HG03342 (cell line): Measurements from ENCODE around the gene GPX4.

ENCODE experiments used
- ATAC-seq: cut with Tn5 transposase; IDR thresholded peaks from one replicate; pipeline ENCODE4 v1.9.1; 2021; ENCODE audit warnings: mild to moderate bottlenecking, moderate library complexity; ENCODE audit not compliant: unreplicated experiment

GPX4 gene

DNA sequence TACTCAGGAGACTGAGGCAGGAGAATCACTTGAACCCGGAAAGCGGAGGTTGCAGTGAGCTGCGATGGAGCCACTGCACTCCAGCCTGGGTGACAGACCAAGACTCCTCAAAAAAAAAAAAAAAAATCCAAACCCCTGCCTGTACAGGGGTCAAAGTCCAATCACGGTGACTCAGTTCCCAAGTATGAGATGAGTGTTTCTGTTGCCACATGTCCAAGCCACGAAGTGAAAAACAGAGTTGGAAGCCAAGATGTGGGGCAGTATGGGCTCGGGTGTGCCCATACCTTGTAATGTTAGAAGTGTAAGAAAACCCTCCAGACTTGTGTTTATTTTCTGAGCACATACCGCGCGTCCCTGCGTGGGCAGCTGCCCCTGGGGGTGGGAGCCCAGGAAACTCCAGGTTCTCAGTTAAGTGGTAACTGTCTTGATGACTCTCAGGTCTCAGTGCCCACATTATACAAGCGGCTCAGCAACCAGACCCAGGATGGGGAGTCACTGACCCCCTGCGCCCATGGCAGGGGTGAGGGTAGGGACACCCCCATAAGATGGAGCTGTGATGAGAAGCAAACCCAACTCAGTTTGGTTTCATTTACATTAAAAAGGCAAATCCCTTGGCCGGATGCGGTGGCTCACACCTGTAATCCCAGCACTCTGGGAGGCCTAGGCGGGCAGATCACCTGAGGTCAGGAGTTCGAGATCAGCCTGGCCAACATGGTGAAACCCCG, 1.2 kb upstream of the GPX4 start:
- ATAC-seq, result no peak

DNA sequence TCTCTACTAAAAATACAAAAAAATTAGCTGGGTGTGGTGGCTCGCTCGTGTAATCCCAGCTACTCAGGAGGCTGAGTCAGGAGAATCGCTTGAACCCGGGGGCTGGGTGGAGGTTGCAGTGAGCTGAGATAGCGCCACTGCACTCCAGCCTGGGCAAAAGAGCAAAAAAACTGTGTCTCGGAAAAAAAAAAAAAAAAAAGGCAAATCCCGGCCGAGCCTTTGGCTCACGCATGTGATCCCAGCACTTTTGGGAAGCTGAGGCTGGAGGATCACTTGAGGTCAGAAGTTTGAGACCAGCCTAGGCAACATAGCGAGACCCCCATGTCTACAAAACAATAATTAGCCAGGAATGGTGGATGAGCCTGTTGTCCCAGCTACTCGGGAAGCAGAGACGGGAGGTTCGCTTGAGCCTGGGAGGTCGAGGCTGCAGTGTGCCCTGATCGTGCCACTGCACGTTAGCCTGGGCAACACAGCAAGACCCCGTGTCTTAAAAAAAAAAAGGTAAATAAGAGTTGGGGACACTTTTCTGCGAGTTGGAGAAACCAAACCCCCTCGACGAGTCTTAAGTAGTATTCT, 574 bp upstream of the GPX4 start:
- no peak for ATAC-seq

DNA sequence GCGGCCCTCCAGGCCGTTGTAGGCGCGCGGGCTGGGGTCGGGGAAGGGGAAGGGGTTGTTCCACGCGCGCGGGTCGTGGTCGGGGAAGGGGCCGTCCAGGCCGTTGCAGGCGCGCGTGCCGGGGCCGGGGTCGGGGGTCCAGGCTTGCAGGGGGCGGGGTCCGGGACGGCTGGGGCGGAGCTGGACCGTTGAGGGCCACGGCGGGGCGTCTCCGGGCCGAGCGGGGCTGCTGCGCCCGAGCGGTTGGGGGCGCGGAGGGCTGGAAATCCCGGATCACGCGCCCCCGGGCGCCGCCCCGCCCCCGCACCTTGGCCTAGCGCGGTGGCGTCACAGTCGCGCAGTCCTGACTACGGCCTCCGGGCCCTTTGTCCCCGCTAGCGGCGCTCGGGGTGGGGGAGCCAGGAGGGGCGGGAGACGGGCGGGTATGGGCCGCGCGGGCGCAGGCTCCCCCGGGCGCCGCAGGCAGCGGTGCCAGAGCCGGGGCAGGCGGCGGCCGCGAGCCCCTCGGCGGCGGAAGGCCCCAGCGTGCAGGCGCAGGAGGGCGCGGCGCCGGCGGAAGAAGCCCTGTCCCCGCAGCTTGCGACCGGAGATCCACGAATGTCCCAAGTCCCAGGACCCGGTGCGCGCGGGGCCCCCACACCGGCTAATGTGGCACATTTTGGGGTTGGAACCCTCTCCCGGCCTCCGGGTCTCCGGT, 665 bp downstream of the GPX4 start:
- peak; percentile 29 for ATAC-seq

DNA sequence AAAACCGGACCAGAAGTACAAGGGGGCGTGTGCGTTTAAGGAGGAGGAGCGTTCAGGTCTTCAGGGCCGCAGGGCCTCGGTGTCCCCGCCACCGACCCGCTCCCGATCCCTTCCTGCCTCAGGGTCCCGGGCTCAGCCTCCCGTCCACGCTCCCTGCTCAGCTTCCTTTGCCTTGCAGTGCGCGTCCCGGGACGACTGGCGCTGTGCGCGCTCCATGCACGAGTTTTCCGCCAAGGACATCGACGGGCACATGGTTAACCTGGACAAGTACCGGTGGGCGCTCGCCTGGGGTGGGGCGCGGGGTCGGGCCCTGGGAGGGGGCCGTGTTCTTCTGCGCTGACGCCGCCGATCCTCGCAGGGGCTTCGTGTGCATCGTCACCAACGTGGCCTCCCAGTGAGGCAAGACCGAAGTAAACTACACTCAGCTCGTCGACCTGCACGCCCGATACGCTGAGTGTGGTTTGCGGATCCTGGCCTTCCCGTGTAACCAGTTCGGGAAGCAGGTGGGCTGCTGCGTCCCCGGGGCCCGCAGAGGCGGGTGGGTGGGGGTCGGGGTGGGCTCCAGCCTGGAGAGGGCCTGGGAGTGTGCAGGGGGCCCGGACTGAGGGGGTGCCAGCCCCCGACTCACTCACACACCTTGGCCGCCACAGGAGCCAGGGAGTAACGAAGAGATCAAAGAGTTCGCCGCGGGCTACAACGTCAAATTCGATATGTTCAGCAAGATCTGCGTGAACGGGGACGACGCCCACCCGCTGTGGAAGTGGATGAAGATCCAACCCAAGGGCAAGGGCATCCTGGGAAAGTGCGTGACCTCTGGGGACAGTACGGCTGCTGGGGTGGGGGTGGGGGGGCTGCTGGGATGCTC, 1.4 kb downstream of the GPX4 start:
- ATAC-seq, result no peak

GRCh38 chr19:1105873-1106840, 2.4 kb downstream of the GPX4 start:
- no peak for ATAC-seq

GRCh38 chr19:1106841-1107660, 3.3 kb downstream of the GPX4 start:
- ATAC-seq, result no peak

- ATAC-seq, result no peak
These were observed 4.0 kb downstream of the GPX4 start for GRCh38 chr19:1107661-1108261.

GRCh38 chr19:1108291-1109031, 4.7 kb downstream of the GPX4 start:
- ATAC-seq, result no peak

DNA sequence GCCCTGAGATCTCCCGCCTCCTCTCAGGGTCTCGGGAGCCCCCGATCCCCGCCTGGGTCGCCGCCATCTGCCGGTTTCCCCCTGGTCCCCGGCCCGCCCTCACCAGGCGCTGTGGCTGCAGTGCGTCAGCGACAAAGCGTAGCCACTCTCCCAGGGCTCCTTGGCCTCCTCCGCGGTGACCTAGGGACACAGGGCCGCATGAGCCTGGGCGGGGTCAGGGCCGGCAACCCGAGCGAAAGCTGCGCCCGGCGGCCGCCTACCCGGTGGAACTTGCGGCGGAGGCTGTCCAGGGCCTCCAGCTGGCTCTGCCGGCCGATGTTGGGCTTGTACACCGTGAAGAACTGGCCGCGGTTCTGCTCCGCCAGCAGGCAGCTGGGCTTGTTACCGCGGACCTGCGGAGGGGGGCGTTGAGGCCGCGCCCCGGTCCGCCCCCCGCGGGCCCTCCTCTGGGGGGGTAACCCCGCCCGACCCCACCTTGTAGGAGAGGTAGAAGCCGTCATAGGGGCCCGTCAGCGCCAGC, 5.3 kb downstream of the GPX4 start:
- no peak for ATAC-seq

- no peak for ATAC-seq
These were observed 6.2 kb downstream of the GPX4 start for GRCh38 chr19:1109697-1110671.

- ATAC-seq, result no peak
These were observed 7.2 kb downstream of the GPX4 start for GRCh38 chr19:1110809-1111640.

GRCh38 chr19:1111641-1112267, 8.0 kb downstream of the GPX4 start:
- no peak for ATAC-seq

DNA sequence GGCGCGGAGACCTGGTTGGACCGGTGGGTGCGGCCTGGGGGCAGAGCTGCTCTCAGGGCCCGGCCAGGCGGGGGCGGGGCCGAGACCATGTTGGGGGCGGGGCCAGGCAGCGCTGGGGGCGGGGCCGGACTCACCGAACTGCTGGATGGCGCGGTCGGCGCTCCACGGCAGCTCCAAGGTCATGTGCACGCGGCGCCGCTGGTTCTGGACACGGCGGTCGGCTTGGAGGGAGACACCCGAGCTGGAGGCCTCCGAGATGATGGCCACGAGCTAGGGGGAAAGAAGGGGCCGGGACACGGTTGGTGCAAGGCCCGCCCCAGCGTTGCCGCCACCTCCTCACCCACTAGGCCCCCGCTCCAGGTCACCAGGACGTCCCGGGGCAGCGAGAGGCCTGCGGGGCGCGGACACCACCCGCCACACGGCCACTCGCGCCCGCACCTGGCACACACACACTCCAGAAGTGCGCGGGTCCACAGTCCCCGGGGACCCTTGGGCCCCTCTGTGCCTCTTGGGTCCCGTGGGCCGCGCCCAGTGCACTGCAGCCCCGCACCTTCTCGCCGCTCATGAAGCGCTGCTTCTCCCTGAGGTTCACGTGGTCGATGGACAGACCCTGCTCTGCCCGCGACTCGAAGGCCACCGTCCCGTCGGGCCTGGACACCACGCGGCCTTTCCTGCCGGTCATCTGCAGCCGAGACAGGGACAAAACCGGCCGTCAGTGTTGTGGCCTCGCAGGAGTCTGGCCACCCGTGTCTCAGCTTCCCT, 8.7 kb downstream of the GPX4 start:
- no peak for ATAC-seq

GRCh38 chr19:1113030-1113985, 9.5 kb downstream of the GPX4 start:
- ATAC-seq, result no peak
